ENCODE measurements around the gene NT5C2.
"Not testable (repeated sequence)": the region's sequence is repeated elsewhere in the genome, so short reads cannot be mapped to it uniquely, and the experiment has no call there.

NT5C2 gene

DNA sequence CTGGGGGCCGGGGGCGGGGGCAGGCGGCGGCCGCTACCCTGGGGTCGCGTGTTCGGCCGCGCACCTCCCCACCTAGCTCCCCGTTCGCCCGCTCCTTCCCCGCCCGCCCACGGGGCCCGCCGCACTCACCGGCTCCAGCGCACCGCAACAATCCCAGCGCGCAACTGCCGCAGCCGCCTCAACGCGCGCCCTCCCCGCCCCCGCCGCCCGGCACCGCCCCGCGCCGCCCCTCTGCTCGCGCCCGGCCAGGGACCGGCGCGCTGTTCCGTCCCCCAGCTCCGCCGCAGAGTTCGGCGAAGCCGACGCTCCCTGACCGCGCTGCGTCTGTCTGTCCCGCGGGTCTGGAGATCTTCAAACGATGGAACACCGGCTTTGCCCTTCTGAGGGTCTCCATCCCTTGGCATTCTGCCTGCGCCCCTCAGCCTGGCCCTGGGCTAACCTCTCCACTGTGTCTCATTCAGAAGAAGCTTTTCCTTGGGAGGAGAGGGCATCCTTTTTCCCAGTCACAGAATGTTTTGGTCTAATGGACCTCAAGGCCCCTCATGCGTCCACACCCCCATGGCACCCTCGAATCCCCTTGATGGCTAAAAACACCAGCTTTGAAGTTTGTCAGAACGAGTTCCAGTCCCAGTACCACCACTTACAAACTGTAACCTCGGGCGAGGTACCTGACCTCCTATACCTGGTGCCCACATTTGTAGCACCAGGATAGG is at the start of gene NT5C2:
TSS of gene NT5C2 (minus strand) at position 166 of the 713 bp plus-strand sequence. CDS start 18,314 bp downstream, outside the sequence.
- peak; percentile 46 for DNase-seq (ENCODE audit: low spot score)

- DNase-seq (ENCODE audit: low spot score): peak; percentile 28
Measured at GRCh38 chr10:103241262-103242011, 48.4 kb upstream of the NT5C2 start.

GRCh38 chr10:103238506-103239252 is 45.6 kb upstream of the NT5C2 start:
- DNase-seq (ENCODE audit: low spot score): no peak

DNA sequence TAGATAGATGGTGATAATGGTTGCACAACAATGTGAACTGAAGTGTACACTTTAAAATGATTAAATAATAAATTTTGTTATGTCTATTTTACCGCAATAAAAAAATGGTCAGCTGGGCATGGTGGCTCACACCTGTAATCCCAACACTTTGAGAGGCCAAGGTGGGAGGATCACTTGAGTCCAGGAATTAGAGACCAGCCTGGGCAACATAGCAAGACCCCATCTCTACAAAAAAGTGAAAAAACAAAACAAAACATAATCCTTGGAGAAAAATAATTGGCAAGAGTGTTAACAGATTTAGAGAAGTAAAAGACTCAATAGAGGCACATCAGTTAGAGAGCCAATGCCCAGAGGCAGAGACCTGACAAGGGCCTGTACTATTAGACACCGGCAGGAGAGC is 42.7 kb upstream of the NT5C2 start:
- no peak for DNase-seq (ENCODE audit: low spot score)

- DNase-seq (ENCODE audit: low spot score): no peak
Measured at GRCh38 chr10:103232772-103233488, 39.9 kb upstream of the NT5C2 start.

DNA sequence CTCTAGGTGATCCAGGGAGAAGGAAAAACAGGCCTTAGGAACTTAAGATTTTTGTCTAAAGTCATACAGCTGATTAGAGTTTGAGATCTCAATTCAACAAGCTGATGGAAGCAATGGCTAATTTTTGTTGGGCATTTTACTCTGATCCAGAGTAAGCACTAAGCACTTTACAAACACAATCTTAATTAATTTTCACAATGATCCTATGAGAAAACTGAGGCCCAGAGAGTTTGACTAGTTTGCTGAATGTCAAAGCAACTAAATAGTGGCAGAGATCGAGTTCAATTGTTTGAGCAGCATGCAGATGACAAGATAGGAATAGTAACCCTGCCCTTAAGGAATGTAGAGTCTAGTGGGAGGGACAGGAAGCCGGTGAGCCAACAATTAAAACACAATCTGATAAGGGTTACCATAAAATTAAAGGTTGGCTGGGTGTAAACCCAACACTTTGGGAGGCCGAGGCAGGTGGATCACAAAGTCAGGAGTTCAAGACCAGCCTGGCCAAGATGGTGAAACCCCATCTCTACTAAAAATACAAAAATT is 39.1 kb upstream of the NT5C2 start:
- DNase-seq (ENCODE audit: low spot score): no peak

DNA sequence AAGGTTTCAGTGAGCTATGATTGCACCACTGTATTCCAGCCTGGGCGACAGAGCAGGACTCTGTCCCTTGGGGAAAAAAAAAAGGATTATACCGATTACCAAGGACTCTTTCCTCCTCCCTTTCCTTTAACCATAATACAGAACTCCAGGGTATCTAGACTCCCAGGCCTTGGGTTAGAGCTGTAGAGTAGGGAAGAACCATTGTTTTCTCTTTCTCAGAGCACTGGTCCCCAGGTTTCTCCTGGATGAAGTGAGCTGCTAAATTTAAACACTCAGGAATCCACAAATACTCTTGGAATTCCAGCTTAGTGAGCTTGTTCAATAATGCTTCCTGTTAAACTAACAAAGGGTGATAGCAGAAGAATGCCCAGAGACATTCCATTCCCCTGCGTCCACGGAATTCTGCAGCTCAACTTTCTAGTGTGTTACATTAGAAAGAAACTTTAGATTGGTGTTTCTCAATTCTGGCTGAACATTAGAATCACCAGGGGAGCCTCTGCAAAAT is 38.0 kb upstream of the NT5C2 start:
- DNase-seq (ENCODE audit: low spot score): no peak

- no peak for DNase-seq (ENCODE audit: low spot score)
Measured at GRCh38 chr10:103227416-103227815, 34.3 kb upstream of the NT5C2 start.

DNA sequence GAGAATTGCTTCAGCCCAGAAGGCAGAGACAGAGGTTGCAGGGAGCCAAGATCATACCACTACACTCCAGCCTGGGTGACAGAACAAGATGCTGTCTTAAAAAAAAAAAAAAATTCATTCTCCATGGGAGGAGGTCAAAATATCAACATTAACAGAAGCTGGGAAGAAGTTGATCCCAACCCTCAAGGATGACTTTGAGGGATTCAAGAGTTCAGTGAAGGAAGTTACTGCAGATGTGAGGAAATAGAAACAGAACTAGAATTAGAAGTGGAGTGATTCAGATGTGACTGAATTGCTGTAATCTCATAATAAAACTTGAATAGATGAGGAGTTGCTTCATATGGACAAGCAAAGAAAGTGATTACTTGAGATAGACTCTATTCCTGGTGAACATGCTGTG is 32.9 kb upstream of the NT5C2 start:
- DNase-seq (ENCODE audit: low spot score): no peak

DNA sequence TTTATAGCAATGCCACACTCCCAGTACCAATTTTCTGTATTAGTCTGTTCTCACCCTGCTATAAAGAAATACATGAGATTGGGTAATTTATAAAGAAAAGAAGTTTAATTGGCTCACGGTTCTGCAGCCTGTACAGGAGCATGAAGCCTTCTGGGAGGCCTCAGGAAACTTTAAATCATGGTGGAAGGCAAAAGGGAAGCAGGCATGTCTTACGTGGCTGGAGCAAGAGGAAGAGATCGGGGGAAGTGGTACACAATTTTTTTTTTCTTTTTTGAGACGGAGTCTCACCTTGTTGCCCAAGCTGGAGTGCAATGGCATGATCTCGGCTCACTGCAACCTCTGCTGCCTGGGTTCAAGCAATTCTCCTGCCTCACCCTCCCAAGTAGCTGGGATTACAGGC is 31.6 kb upstream of the NT5C2 start:
- not testable (repeated sequence) for DNase-seq (ENCODE audit: low spot score)

GRCh38 chr10:103224133-103224532 is 31.1 kb upstream of the NT5C2 start:
- DNase-seq (ENCODE audit: low spot score): no peak

GRCh38 chr10:103216362-103216761 is 23.3 kb upstream of the NT5C2 start:
- not testable (repeated sequence) for DNase-seq (ENCODE audit: low spot score)

- no peak for DNase-seq (ENCODE audit: low spot score)
Measured at GRCh38 chr10:103215601-103216000, 22.5 kb upstream of the NT5C2 start.

DNA sequence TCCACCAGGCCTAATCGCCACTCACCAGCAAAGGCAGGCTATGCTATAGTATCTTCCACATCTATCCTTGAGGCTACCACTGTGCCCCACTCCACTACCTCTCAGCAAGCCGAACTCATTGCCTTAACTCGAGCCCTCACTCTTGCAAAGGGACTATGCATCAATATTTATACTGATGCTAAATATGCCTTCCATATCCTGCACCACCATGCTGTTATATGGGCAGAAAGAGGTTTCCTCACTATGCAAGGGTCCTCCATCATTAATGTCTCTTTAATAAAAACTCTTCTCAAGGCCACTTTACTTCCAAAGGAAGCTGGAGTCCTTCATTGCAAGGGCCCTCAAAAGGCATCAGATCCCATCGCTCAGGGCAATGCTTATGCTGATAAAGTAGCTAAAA is 17.2 kb upstream of the NT5C2 start:
- not testable (repeated sequence) for DNase-seq (ENCODE audit: low spot score)

DNA sequence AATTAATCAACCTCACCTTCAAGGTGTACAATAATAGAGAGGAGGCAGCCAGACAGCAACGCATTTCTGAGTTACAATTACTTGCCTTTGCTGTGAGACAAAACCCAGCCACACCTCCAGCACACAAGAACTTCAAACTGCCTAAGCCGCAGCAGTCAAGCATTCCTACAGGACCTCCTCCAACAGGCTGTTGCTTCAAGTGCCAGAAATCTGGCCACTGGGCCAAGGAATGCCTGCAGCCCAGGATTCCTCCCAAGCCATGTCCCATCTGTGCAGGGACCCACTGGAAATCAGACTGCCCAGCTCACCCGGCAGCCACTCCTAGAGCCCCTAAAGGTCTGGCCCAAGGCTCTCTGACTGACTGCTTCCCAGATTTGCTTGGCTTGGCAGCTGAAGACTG is 14.6 kb upstream of the NT5C2 start:
- not testable (repeated sequence) for DNase-seq (ENCODE audit: low spot score)

- DNase-seq (ENCODE audit: low spot score): no peak
Measured at GRCh38 chr10:103207141-103207540, 14.1 kb upstream of the NT5C2 start.

GRCh38 chr10:103206715-103207114 is 13.6 kb upstream of the NT5C2 start:
- DNase-seq (ENCODE audit: low spot score): not testable (repeated sequence)

GRCh38 chr10:103205401-103205800 is 12.3 kb upstream of the NT5C2 start:
- DNase-seq (ENCODE audit: low spot score): not testable (repeated sequence)

DNA sequence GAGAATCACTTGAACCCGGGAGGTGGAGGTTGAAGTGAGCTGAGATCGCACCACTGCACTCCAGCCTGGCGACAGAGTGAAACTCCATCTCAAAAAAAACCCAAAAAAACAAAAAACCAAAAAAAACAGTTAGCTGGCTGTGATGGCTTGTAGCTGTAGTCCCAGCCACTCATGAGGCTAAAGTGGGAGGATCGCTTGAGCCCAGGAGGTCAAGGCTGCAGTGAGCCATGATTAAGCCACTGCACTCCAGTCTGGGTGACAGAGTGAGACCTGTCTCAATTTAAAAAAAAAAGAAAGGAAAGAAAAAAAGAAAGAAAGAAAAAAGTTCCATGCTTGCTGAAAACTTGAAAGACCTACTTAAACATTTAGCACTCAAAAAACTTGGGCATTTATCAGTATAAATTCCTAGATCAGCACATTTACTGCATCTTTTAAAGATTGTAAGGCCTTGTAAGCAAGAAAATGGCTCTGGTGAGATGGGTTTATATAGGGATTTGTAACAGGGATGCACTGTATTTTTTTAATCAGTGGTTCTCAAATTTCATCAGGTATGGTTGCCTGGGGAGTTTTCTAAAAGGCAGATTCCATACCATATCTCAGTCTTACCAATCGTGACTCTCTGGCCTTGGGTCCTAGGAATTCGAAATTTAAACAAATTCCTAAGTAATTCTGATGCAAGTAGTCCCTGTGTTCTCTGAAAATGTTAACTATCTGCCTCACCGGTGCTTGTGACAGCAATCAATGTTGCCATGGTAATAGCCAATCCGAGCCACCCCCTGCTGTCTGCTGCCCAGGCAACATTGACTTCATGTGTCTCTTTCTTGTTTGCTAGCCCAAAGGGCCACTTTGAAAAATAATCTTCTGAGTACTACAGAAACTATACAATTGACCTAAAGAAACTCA is 11.5 kb upstream of the NT5C2 start:
- no peak for DNase-seq (ENCODE audit: low spot score)

- no peak for DNase-seq (ENCODE audit: low spot score)
Measured at GRCh38 chr10:103203466-103203865, 10.4 kb upstream of the NT5C2 start.
